DMS153 treated with DMSO at 0.1 percent for 48 hours (cell line): Measurements from ENCODE around the gene ENO2.
"Not testable (repeated sequence)": the region's sequence is repeated elsewhere in the genome, so short reads cannot be mapped to it uniquely, and the experiment has no call there.

ENCODE experiments used
- DNase-seq: peaks from one replicate; lab custom pipeline; 2025; ENCODE audit not compliant: unreplicated experiment; lab: John Stamatoyannopoulos, UW

The ENO2 gene

GRCh38 chr12:6886206-6886999 is 28.0 kb upstream of the ENO2 start:
- DNase-seq: not testable (repeated sequence)

GRCh38 chr12:6887460-6887859 is 26.9 kb upstream of the ENO2 start:
- DNase-seq: no peak

- no peak for DNase-seq
Measured at GRCh38 chr12:6888360-6888759, 26.0 kb upstream of the ENO2 start.

DNA sequence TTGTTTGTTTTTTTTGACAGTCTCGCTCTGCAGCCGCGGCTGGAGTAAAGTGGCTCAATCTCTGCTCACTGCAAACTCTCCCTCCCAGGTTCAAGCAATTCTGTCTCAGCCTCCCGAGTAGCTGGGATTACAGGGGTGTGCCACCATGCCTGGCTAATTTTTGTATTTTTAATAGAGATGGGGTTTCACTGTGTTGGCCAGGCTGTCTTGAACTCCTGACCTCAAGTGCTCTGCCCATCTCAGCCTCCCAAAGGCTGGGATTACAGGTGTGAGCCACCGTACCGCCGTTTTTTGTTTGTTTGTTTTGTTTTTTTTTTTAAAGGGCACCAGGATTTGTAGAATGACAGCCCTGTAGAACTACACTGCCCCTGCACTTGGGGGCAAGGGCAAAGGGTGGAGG is 25.6 kb upstream of the ENO2 start:
- not testable (repeated sequence) for DNase-seq

DNA sequence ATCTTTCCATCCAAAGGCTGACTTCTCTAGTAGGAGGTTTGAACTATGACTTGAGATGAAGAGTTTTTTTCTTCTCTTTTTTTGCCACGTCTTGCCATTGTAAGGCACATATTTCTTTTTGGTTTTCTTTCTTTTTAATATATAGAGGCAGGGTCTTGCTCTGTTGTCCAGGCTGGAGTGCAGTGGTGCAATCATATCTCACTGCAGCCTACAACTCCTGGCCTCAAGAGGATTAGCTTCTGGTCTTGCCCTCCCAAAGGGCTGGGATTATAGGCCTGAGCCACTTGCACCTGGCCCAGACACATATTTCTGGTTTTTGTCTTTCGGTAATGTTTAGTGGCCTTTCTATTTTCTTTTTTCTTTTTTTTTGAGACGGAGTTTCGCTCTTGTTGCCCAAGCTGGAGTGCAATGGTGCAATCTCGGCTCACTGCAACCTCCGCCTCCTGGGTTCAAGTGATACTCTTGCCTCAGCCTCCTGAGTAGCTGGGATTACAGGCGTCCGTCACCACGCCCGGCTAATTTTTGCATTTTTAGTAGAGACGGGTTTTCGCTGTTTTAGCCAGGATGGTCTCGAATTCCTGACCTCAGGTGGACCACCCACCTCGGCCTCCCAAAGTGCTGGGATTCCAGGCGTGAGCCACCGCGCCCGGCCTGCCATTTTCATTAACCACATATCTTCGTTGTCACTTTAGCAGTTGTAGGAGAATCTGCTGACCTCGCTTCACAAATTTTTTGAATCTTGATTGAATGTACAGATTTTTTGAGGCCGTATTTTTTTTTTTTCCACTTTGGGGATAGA is 24.4 kb upstream of the ENO2 start:
- DNase-seq: not testable (repeated sequence)

GRCh38 chr12:6890789-6891645 is 23.4 kb upstream of the ENO2 start:
- DNase-seq: peak; percentile 93

DNA sequence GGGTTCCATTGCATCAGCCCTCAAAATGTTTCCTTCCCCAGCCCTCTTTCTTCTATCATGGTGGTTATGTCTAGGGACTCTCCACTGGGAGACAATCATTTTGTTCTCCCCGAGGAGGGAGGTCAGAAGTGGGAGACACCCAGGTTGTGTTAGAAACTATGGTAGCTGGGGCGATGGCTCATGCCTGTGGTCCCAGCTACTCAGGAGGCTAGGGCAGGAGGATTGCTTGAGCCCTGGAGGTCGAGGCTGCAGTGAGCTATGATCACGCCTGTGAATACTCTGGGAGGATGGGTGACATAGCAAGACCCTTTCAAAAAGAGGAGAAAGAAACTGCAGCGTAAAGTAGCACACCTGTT is 22.8 kb upstream of the ENO2 start:
- no peak for DNase-seq

DNA sequence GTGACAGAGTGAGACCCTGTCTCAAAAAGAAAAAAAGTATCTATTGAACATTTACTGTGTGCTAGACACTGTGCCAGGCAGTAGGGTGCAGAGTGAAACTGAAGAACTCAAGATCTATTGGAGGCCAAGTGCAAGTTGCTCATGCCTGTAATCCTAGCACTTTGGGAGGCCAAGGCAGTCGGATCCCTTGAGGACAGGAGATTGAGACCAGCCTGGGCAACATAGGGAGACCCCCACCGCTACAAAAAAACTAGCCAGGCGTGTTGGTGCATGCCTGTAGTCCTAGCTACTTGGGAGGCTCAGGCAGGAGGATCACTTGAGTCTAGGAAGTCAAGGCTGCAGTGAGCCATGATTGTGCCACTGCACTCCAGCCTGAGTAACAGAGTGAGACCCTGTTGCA is 21.7 kb upstream of the ENO2 start:
- DNase-seq: not testable (repeated sequence)

- DNase-seq: no peak
Measured at GRCh38 chr12:6894321-6894720, 20.1 kb upstream of the ENO2 start.

DNA sequence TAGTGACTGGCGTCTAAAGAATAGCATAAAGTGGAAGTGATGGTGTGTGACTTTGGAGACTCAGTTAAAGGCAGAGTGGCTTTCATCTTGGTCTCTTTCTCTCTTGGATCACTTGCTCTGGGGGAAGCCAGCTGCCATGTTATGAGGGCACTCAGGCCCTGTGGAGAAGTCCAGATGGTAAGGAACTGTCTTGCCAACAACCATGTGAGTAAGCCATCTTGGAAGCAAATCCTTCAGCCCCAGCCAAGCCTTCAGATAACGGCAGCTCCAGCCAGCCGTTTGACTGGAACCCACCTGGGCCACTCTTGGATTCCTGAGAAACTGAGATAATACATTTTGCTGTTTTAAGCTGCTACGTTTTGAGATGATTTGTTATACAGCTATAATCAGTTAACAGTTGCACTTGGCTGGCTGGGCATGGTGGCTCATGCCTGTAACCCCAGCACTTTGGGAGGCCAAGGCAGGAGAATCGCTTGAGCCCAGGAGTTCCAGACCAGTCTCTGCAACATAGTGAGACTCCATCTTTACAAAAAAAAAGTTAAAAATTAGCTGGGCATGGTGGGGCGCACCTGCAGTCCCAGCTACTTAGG is 17.4 kb upstream of the ENO2 start:
- DNase-seq: no peak

- DNase-seq: no peak
Measured at GRCh38 chr12:6899427-6899826, 15.0 kb upstream of the ENO2 start.

DNA sequence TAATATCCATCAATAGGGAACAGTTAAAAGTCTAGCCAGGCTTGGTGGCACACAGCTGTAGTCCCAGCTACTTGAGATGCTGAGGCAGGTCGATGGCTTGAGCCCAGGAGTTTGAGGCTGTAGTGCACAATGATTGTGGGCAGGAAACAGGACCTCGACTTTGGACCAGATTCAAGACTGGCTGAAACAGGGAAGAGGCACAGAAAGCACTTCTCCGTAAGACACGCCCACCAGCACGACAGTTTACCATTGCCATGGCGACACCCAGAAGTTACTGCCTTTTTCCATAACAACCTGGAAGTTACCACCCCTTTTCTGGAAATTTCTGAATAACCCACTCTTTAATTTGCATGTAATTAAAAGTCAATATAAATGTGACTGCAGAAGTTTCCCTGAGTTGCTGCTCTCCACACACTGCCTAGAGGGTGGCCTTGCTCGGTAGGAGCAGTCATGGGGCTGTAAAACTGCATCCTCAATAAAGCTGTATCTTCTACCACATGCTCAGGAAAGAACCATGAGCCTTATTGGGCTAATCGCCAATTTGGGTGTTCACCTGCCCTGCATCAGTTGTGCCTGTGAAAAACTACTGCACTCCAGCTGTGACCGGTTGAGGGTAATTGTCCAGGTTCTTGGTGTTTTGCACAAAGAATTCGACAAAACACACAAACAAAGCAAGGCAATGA is 14.4 kb upstream of the ENO2 start:
- peak; percentile 41 for DNase-seq

DNA sequence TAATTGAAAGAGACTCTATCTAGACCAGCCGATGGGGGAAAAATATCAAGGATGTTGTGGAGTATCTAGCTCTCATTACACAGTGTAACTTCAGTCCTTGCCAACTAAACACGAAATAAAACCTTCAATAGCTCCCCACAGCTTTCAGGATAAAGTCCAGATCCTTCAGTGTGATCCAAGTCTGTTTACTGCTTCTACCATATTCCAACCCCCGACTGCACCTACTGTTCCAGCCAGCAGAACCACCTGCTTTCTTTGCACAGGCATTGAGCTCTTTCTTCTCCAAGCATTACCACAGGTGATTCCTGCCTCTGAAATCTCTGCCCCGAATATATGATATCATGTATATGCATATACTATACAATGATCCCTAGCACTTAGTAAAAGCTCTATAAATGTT is 11.9 kb upstream of the ENO2 start:
- DNase-seq: no peak

- no peak for DNase-seq
Measured at GRCh38 chr12:6903722-6904121, 10.7 kb upstream of the ENO2 start.

GRCh38 chr12:6904280-6905276 is 9.8 kb upstream of the ENO2 start, which contains the start of gene LRRC23:
Gene LRRC23 (plus strand): TSS chr12:6904822. CDS start chr12:6905634, 812 bp downstream.
- peak; percentile 97 for DNase-seq

DNA sequence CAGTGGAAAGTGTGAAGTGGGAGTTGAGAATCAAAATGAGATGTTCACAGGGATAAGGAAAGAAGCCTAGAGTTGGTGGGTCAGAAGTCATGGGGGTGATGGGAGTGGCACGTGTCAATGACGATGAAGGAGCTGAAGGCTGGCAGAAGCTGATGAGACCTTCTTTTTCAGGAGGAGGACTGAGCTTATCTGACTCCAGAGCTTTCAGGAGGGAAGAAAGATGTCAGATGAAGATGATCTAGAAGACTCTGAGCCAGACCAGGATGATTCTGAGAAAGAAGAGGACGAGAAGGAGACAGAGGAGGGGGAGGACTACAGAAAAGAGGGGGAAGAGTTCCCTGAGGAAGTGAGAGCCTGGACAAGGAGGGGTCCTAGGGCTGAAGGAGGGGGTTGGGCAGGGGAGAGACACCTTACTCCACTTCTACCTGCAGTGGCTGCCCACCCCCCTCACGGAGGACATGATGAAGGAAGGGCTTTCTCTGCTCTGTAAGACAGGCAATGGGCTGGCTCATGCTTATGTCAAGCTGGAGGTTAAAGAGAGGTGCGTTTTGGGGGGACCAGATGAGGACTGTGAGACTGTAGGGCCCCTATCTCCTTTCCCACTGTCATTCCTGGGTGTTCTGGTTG is 8.9 kb upstream of the ENO2 start:
- DNase-seq: no peak

DNA sequence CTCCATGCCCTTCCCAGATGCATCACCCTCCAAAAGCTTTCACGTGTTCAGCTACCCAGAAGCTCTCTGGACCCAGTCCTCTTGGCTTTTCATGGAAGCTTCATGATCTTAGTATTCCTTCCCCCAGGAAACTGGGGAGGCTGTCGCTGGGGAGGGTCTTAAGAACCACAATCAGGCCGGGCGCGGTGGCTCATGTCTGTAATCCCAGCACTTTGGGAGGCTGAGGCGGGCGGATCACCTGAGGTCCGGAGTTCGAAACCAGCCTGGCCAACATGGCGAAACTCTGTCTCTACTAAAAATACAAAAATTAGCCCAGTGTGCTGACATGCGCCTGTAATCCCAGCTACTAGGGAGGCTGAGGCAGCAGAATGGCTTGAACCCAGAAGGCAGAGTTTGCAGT is 6.2 kb upstream of the ENO2 start:
- not testable (repeated sequence) for DNase-seq

DNA sequence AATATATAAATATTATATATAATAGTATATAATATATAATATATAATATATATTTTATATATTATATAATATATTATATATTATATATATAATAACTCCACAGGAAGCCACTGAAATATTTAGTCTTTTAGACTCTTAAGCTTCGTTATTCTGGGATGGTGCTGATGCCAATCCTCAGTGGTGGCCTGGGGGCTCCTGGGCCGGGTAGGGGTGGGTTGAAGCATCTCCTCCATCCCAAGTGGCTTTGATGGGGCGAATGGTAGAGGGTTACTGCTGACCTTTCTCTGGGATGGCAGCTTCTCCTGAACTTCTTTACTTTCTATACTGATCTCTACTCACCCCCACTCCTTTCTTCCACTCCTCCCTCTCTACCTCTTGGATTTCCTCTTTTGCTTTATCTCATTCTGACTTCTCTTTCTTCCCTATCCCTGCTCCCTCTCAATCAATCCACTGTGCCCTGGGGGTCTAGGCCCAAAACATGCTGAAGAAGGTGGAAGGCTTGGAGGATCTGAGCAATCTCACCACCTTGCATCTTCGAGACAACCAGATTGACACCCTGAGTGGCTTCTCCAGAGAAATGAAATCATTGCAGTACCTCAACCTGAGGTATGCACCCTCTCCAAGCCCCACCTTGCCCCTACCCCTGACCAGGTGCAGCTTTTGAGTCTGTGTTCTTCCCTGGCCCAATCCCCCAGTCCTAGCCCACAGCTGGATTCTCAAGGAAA is 4.8 kb upstream of the ENO2 start:
- no peak for DNase-seq
